Right atrium auricular region (tissue), 2 donors: ENCODE results near the gene RAB24. TPM values are rescaled to one million over a fixed set of nuclear protein-coding genes. Genes with fewer than 3 reads are reported as not detected.

ENCODE experiments used
- DNase-seq: peaks from one replicate; pipeline ENCODE4 v3.0.0-alpha.2; 2019; ENCODE audit warnings: low spot score
- H3K27ac ChIP-seq, 2 donors: fragments of 200-600 bp; sonication (generic); 1 replicate in 1 of 2; 2 replicates in 1 of 2; pipeline ENCODE4 v1.5.1; 2016 to 2019
- H3K27me3 ChIP-seq, 2 donors: fragments of 200-600 bp; sonication (generic); one replicate each; pipeline versions ENCODE4 v1.5.1 to v1.6.0; 2017 to 2019
- H3K36me3 ChIP-seq: fragments of 200-600 bp; sonication (generic); one replicate; pipeline ENCODE4 v1.5.1; 2016
- H3K4me1 ChIP-seq, 2 donors: fragments of 200-600 bp; sonication (generic); one replicate each; pipeline versions ENCODE4 v1.5.1 to v1.6.0; 2017 to 2019
- H3K4me3 ChIP-seq, 2 donors: fragments of 200-600 bp; sonication (generic); 1 replicate in 1 of 2; 2 replicates in 1 of 2; pipeline ENCODE4 v1.5.1; 2017 to 2019; ENCODE audit warnings: mild to moderate bottlenecking in 1 of 2, moderate library complexity in 1 of 2
- H3K9me3 ChIP-seq, 2 donors: fragments of 200-600 bp; sonication (generic); one replicate each; pipeline ENCODE4 v1.5.1; 2019
- CTCF ChIP-seq, 2 donors: fragments of 200-600 bp; sonication (generic); IDR thresholded peaks; one replicate each; pipeline ENCODE4 v1.5.1; 2019; ENCODE audit warnings: antibody characterized with exemption in 2 of 2
- total RNA-seq, 2 donors: library from RNA; depleted of rRNA; stranded (reverse); fragments of >200 nt; gene quantifications; one replicate each; pipeline ENCODE4 v1.1.0, GENCODE V29; 2016

RAB24 gene
- total RNA-seq, 2 donors from 2014 or later, result 14.8 to 14.9 TPM

- no peaks in the 10 kb centered on the region for H3K9me3 ChIP-seq
- no peaks in the 10 kb centered on the region for H3K27me3 ChIP-seq
- no peak overlapping the region for H3K27ac ChIP-seq
- no peak overlapping the region for H3K4me3 ChIP-seq
- peaks cover 95% of the 10 kb centered on the region for H3K36me3 ChIP-seq
- peaks cover 0 to 5% of the 10 kb centered on the region in 2 donors for H3K4me1 ChIP-seq
- DNase-seq, result no peak
- no peak for TF ChIP-seq CTCF (IDR thresholded peaks at IDR 0.05)
Observed at GRCh38 chr5:177290816-177291596, 12.5 kb downstream of the RAB24 start.

- Histone ChIP-seq H3K4me3 (no peak overlapping the region), H3K36me3 (peaks cover 95% of the 10 kb centered on the region), H3K9me3 (no peaks in the 10 kb centered on the region), H3K4me1 (no peaks in the 10 kb centered on the region), H3K27me3 (no peaks in the 10 kb centered on the region), H3K27ac (no peak overlapping the region)
- DNase-seq, result no peak
- TF ChIP-seq CTCF (IDR thresholded peaks at IDR 0.05), result no peak
Observed at GRCh38 chr5:177288191-177288590, 15.3 kb downstream of the RAB24 start.

- H3K27me3 ChIP-seq, result no peaks in the 10 kb centered on the region
- no peak overlapping the region for H3K4me3 ChIP-seq
- H3K27ac ChIP-seq, result no peak overlapping the region
- H3K36me3 ChIP-seq, result peaks cover 63% of the 10 kb centered on the region
- H3K4me1 ChIP-seq, result no peaks in the 10 kb centered on the region
- no peaks in the 10 kb centered on the region for H3K9me3 ChIP-seq
- TF ChIP-seq CTCF (IDR thresholded peaks at IDR 0.05), result no peak
- no peak for DNase-seq
Observed at GRCh38 chr5:177276886-177277285, 26.6 kb downstream of the RAB24 start.

- H3K36me3 ChIP-seq, result peaks cover 62% of the 10 kb centered on the region
- H3K27ac ChIP-seq, result no peak overlapping the region
- DNase-seq, result no peak
Observed at GRCh38 chr5:177275883-177276282, 27.6 kb downstream of the RAB24 start.

GRCh38 chr5:177271113-177271512 lies 32.4 kb downstream of the RAB24 start:
- no peak for DNase-seq
- no peak overlapping the region for H3K27ac ChIP-seq
- no peaks in the 10 kb centered on the region for H3K9me3 ChIP-seq
- H3K4me3 ChIP-seq, result no peak overlapping the region
- peaks cover 77% of the 10 kb centered on the region for H3K36me3 ChIP-seq
- no peaks in the 10 kb centered on the region for H3K4me1 ChIP-seq
- no peaks in the 10 kb centered on the region for H3K27me3 ChIP-seq
- TF ChIP-seq CTCF (IDR thresholded peaks at IDR 0.05), result no peak

More at GRCh38 chr5:177275883-177276282, 27.6 kb downstream of the RAB24 start:
- no peaks in the 10 kb centered on the region for H3K4me1 ChIP-seq
- no peak overlapping the region for H3K4me3 ChIP-seq
- TF ChIP-seq CTCF (IDR thresholded peaks at IDR 0.05), result no peak
- no peaks in the 10 kb centered on the region for H3K27me3 ChIP-seq
- no peaks in the 10 kb centered on the region for H3K9me3 ChIP-seq

- Histone ChIP-seq H3K27me3 (no peaks in the 10 kb centered on the region), H3K9me3 (no peaks in the 10 kb centered on the region), H3K36me3 (peaks cover 77% of the 10 kb centered on the region), H3K4me1 (no peaks in the 10 kb centered on the region), H3K27ac (no peak overlapping the region), H3K4me3 (no peak overlapping the region)
- no peak for DNase-seq
- no peak for TF ChIP-seq CTCF (IDR thresholded peaks at IDR 0.05)
Observed at GRCh38 chr5:177270653-177271052, 32.9 kb downstream of the RAB24 start.
